Measurements from ENCODE around the gene MTM1. TPM values are rescaled to one million over a fixed set of nuclear protein-coding genes. Genes with fewer than 3 reads are reported as not detected.

Gene MTM1
- total and polyA plus RNA-seq, 9 of the 15 experiments (the other 6 are each of a cell fraction or from before 2014, with no cell fraction given), result 5.6 to 13.3 (median 9.5) TPM

DNA sequence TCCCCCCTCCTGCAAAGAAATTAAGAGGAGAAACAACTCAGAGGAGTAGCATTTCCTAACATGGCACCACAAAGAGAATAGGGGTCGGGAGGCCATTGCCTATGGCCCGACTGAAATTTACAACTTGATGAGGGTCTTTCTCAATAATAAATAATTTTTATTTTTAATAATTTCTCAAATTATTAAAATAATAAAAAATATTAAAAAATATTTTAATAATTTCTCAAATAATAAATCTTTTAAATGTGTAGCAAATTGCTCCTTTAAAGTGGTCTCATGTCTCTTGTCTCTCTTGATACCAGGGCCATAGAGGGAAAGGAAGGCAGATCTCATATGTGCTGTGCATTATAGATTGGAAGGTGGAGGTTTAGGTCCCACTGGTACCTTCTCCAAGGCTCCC is 75.5 kb downstream of the MTM1 start (continued):
- TF ChIP-seq, protein P1, sequence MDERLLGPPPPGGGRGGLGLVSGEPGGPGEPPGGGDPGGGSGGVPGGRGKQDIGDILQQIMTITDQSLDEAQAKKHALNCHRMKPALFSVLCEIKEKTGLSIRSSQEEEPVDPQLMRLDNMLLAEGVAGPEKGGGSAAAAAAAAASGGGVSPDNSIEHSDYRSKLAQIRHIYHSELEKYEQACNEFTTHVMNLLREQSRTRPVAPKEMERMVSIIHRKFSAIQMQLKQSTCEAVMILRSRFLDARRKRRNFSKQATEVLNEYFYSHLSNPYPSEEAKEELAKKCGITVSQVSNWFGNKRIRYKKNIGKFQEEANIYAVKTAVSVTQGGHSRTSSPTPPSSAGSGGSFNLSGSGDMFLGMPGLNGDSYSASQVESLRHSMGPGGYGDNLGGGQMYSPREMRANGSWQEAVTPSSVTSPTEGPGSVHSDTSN (CRISPR knock-in tag; IDR thresholded peaks at IDR 0.05; ENCODE audit: low read depth), result no peak
- TF ChIP-seq, protein P1 (tag; conservative IDR thresholded peaks at IDR 0.05; ENCODE audit: low read depth), result no peak
- TF ChIP-seq ZBTB1 (CRISPR knock-in tag; IDR thresholded peaks at IDR 0.05; ENCODE audit: borderline replicate concordance, low read depth) (no peak), ZNF347 (CRISPR knock-in tag; IDR thresholded peaks at IDR 0.05; ENCODE audit: low read depth) (no peak), E2F3 (CRISPR knock-in tag; IDR thresholded peaks at IDR 0.05) (no peak), FOXJ2 (tag; IDR thresholded peaks at IDR 0.05) (no peak), NR4A1 (CRISPR knock-in tag; IDR thresholded peaks at IDR 0.05) (no peak), NR4A1 (tag; IDR thresholded peaks at IDR 0.05) (no peak)
- TF ChIP-seq, protein P2, sequence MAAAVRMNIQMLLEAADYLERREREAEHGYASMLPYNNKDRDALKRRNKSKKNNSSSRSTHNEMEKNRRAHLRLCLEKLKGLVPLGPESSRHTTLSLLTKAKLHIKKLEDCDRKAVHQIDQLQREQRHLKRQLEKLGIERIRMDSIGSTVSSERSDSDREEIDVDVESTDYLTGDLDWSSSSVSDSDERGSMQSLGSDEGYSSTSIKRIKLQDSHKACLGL (CRISPR knock-in tag; IDR thresholded peaks at IDR 0.05; ENCODE audit: borderline replicate concordance, poor library complexity, severe bottlenecking), result no peak
